RPMI7951 (cell line): ENCODE measurements around the gene NLRP12. TPM values are rescaled to one million over a fixed set of nuclear protein-coding genes. Genes with fewer than 3 reads are reported as not detected.
A peak's percentile ranks its signal among the peaks of the same experiment; 100 is the strongest.
"Not testable (repeated sequence)": the region's sequence is repeated elsewhere in the genome, so short reads cannot be mapped to it uniquely, and the experiment has no call there.

Experiments used
- DNase-seq: peaks from one replicate; pipeline ENCODE4 v3.0.0-alpha.2; 2012; ENCODE audit warnings: low read depth
- total RNA-seq: library from RNA; depleted of rRNA; stranded (reverse); fragments of >200 nt; shearing (Covaris generic); gene quantifications from 2 replicates; pipeline ENCODE4 v1.2.3, GENCODE V29; 2014; rRNA removed

NLRP12 gene
- total RNA-seq, 1 experiment from 2014 or later, result not detected

DNA sequence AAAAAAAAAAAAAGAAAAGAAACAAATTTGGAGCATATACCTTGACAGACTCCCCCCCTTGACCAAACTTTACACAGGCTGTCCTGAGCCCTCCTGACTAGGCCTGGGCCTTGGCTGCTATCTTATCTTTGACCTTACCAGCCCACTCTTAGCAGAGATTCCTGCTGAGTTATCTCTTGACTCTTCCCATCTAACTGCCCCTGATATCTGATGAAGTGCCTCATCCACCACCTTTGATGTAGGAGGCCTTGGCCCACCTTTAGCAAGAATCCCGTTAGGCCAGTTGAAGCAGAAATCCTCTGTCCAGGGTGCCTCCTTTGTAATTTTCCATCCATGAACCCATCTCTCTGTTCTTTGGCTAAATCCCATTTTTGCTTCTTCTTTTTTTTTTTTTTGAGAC, 43.6 kb downstream of the NLRP12 start:
- DNase-seq, result no peak

DNA sequence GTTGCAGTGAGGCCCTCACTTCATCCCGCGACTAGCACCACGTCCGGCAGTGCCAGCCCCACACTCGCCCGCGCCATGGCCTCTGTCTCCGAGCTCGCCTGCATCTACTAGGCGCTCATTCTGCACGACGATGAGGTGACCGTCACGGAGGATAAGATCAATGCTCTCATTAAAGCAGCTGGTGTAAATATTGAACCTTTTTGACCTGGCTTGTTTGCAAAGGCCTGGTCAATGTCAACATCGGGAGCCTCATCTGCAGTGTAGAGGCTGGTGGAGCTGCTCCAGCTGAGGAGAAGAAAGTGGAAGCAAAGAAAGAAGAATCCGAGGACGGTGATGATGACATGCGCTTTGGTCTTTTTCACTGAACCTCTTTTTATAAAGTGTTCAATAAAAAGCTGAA, 48.6 kb downstream of the NLRP12 start:
- no peak for DNase-seq

DNA sequence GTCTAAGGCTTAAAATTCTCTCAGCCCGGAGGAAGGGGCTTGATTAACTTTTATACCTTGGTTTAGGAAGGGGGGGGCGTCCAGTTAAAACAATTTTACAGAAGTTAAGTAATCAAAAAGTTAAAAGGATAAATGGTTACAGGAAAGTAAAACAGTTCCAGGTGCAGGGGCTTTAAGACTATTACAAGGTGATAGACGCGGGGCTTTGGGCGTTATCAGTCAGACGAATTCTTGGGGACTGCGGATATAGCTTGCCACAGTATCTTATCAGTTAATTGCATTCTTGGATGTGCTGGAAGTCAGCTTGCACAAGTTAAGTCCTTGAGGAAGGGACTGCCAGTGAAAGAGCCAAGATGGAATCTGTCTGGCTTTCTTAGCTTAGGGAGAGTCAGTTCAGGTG, 49.6 kb downstream of the NLRP12 start:
- not testable (repeated sequence) for DNase-seq

DNA sequence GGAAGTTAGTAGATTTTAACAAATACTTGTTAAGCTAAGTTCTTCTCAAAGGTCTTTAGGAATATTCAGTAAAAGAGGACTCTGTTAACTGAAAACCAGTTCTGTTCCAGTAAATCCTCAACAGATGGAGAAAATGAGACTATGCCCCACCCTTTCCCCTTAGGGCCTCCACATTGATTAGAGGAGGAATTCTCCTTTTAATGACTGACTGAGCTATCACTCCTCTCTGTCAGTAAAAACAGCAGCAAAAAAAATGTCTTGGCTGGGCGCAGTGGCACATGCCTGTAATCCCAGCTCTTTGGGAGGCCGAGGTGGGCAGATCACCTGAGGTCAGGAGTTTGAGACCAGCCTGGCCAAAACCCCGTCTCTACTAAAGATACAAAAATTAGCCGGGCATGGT, 50.1 kb downstream of the NLRP12 start:
- no peak for DNase-seq

DNA sequence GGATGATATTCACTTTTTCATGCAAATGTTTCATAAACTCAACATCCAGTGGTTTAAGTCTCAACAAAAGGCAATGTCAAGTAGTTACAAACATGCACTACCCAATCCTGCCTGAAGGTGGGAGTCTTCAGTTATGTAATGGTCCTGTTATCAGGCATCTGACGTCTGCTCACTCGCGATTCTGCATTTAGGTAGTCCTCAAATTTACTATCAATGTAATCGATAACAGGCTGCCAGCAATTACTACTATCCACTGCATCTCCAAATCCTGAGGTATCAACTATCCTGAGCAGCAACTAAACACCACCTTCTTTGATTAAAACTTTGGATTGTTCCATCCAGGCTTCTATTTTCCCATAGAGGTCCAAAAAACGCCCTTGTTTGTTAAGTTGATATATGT, 51.2 kb downstream of the NLRP12 start:
- peak; percentile 59 for DNase-seq

DNA sequence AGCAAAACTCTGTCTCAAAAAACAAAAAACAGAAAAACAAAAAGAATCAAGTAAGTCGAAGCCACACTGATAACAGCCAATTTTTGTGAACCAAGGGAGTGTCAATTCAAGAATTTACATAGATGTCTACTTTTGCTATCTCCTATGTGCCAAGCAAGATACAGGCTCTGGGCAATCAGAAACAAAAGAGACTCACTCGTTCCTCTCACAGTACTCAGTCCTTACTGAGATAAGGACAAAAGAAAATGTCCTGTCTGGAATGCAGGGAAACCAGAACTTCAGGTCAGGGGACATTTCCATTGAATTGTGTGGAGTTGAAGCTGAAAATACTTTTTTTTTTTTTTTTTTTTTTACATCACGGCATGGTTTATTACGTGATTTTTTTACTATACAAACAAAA, 53.0 kb downstream of the NLRP12 start:
- no peak for DNase-seq

DNA sequence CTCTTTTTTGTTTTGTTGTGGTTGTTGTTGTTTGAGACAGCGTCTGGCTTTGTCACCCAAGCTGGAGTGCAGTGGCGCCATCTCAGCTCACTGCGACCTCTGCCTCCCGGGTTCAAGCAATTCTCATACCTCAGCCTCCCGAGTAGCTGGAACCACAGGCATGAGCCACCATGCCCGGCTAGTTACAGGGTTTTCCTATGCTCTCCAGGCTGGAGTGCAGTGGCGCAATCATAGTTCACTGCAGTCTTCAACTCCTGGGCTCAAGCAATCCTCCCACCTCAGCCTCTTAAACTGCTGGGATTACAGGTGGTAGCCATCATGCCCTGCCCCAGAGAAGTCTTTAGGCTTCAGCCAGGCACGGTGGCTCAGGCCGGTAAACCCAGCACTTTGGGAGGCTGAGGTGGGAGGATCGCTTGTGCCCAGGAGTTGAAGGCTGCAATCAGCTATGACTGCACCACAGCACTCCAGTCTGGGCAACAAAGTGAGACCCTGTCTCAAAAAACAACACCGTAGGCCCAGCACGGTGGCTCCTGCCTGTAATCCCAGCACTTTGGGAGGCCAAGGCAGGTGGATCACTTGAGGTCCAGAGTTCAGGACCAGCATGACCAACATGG, 54.3 kb downstream of the NLRP12 start:
- DNase-seq, result not testable (repeated sequence)

DNA sequence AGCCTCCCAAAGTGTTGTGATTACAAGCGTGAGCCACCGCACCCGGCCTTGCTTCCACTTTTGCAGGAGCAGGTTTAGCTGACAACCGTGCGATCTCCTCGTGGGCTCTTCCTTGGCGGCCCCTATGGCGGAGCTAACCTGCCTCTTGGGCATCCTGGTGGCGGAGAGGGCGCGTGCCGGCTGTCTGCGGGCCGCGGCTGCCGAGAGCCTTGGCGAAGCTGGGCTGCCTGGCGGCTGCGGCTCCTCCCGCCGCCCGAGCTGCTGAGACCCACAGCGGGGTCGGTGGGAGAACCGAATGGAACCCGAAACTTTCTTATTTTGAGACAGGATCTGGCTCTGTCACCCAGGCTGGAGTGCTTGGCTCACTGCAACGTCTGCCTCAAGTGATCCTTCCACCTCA, 55.7 kb downstream of the NLRP12 start:
- DNase-seq, result no peak

DNA sequence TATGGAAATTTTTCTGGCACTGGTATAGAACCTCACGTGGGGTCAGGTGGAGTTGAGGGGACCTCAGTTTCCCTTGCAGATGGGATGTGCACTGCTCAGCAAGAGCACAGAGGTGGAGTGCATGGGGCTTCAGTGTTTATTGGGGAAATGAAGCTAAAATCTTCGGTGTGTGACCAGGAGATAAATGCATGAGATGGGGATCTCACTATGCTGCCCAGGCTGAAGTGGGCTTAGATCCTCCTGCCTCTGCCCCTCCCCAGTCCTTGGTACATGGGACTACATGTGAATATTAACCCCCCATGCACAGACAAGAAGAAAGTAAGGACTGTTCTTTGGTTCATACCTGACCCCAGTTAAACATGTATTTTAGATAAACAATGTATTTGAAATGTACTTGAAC, 65.1 kb downstream of the NLRP12 start:
- DNase-seq, result not testable (repeated sequence)

Other genes starting within 250 kb of the NLRP12 start
- not detected in 2 replicates for gene DPRX, start 192.3 kb downstream of the NLRP12 start, total RNA-seq
- gene MYADM, start 43.6 kb upstream of the NLRP12 start, total RNA-seq, result 26.7 and 43.0 TPM in 2 replicates
- gene PRKCG, start 57.9 kb upstream of the NLRP12 start, total RNA-seq, result not detected in 2 replicates
- not detected in 2 replicates for gene CACNG7, start 85.0 kb upstream of the NLRP12 start, total RNA-seq
- gene CACNG8, start 138.6 kb upstream of the NLRP12 start, total RNA-seq, result under 0.01 and 0.10 TPM in 2 replicates
- 0.10 TPM in 1 of 2 replicates, not detected in the other for gene CACNG6, start 167.3 kb upstream of the NLRP12 start, total RNA-seq
- 0.29 TPM in 1 of 2 replicates, not detected in the other for gene VSTM1, start 239.6 kb upstream of the NLRP12 start, total RNA-seq